Measurements from ENCODE around the gene ARHGEF7.

The ARHGEF7 gene

DNA sequence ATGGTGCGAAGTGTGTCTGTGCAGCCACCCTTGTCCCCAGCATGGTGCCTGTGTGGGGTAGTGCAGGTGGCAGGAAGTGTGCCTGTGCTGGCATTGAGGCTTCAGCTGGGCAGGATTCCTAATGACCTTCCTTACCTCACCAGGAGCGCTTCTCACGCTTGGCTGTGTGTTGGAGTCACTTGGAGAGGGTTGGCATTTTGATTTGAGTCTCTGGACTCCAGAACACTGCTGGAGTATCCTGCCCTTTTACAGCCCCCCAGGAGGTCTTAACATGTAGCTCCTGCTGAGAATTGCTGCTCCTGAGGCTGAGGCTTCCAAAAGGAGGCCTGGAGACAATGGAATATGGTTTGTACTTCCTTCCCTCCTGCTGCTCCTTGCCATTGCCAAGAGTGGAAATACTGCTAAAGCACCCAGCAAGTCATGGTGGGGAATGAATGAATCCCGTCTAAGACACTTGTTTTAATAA, 87.1 kb downstream of the ARHGEF7 start:
- Histone ChIP-seq H2AFZ (ENCODE audit: low read depth, low read length, severe bottlenecking) (no peak overlapping the region), H3K4me3 (ENCODE audit: insufficient read depth, low read length, poor library complexity, severe bottlenecking) (no peak overlapping the region), H3K4me2 (ENCODE audit: low read depth, low read length, poor library complexity, severe bottlenecking) (peak overlapping the region; percentile 53), H3K9ac (ENCODE audit: low read length) (peak overlapping the region; percentile 6; the same call in 1 of the 2 replicates), H3K79me2 (ENCODE audit: insufficient read depth, low read length) (peaks cover 68% of the 10 kb centered on the region), H3K27me3 (ENCODE audit: low read length) (no peaks in the 10 kb centered on the region), H3K9me2 (replicated peaks; ENCODE audit: insufficient read depth, low read length) (no peaks in the 10 kb centered on the region), H3F3A (ENCODE audit: insufficient read depth) (peaks cover 10% of the 10 kb centered on the region), H3K27ac (ENCODE audit: low read depth, low read length) (peak overlapping the region; percentile 67), H4K20me1 (ENCODE audit: low read depth, low read length) (no peaks in the 10 kb centered on the region), H3K36me3 (ENCODE audit: low read length) (no peaks in the 10 kb centered on the region), H3K9me3 (ENCODE audit: insufficient read depth, low read length) (no peaks in the 10 kb centered on the region)
- TF ChIP-seq EZH2phosphoT487 (conservative IDR thresholded peaks at IDR 0.05; ENCODE audit: low read length) = no peak
- TF ChIP-seq, protein P1, sequence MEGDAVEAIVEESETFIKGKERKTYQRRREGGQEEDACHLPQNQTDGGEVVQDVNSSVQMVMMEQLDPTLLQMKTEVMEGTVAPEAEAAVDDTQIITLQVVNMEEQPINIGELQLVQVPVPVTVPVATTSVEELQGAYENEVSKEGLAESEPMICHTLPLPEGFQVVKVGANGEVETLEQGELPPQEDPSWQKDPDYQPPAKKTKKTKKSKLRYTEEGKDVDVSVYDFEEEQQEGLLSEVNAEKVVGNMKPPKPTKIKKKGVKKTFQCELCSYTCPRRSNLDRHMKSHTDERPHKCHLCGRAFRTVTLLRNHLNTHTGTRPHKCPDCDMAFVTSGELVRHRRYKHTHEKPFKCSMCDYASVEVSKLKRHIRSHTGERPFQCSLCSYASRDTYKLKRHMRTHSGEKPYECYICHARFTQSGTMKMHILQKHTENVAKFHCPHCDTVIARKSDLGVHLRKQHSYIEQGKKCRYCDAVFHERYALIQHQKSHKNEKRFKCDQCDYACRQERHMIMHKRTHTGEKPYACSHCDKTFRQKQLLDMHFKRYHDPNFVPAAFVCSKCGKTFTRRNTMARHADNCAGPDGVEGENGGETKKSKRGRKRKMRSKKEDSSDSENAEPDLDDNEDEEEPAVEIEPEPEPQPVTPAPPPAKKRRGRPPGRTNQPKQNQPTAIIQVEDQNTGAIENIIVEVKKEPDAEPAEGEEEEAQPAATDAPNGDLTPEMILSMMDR (IDR thresholded peaks at IDR 0.05; ENCODE audit: insufficient read depth, low read length, poor library complexity, severe bottlenecking) = no peak

DNA sequence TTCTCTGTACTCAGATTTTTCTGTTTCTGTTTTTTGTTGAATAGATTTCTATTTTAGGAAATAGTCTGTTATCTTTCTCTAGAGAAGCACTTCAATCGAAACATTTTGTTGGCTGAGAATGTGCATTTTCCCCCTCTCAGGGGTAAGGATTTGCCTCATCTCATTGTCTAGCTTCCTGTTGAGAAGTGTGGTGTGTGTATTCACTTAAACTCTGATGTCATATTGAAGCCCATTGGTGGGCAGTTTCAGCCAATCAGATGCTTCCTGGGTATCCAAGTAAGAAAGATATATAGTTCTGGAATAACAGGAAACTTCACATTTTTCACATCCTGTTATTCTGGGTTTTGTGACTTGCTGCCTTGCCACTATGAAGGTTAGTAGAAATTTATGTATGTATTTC, 87.6 kb downstream of the ARHGEF7 start:
- Histone ChIP-seq H3K27me3 (ENCODE audit: low read length) (no peaks in the 10 kb centered on the region), H3K4me2 (ENCODE audit: low read depth, low read length, poor library complexity, severe bottlenecking) (peak overlapping the region; percentile 53), H3K9ac (ENCODE audit: low read length) (peak overlapping the region; percentile 38; the same call in 1 of the 2 replicates), H3F3A (ENCODE audit: insufficient read depth) (peaks cover 10% of the 10 kb centered on the region), H3K9me2 (replicated peaks; ENCODE audit: insufficient read depth, low read length) (no peaks in the 10 kb centered on the region), H3K9me3 (ENCODE audit: insufficient read depth, low read length) (no peaks in the 10 kb centered on the region), H3K79me2 (ENCODE audit: insufficient read depth, low read length) (peaks cover 71% of the 10 kb centered on the region), H2AFZ (ENCODE audit: low read depth, low read length, severe bottlenecking) (no peak overlapping the region), H3K4me3 (ENCODE audit: insufficient read depth, low read length, poor library complexity, severe bottlenecking) (peak overlapping the region; percentile 28), H3K27ac (ENCODE audit: low read depth, low read length) (peak overlapping the region; percentile 67), H4K20me1 (ENCODE audit: low read depth, low read length) (no peaks in the 10 kb centered on the region), H3K36me3 (ENCODE audit: low read length) (no peaks in the 10 kb centered on the region)
- TF ChIP-seq, protein P1 (IDR thresholded peaks at IDR 0.05; ENCODE audit: insufficient read depth, low read length, poor library complexity, severe bottlenecking) = no peak
- TF ChIP-seq EZH2phosphoT487 (conservative IDR thresholded peaks at IDR 0.05; ENCODE audit: low read length) = no peak

DNA sequence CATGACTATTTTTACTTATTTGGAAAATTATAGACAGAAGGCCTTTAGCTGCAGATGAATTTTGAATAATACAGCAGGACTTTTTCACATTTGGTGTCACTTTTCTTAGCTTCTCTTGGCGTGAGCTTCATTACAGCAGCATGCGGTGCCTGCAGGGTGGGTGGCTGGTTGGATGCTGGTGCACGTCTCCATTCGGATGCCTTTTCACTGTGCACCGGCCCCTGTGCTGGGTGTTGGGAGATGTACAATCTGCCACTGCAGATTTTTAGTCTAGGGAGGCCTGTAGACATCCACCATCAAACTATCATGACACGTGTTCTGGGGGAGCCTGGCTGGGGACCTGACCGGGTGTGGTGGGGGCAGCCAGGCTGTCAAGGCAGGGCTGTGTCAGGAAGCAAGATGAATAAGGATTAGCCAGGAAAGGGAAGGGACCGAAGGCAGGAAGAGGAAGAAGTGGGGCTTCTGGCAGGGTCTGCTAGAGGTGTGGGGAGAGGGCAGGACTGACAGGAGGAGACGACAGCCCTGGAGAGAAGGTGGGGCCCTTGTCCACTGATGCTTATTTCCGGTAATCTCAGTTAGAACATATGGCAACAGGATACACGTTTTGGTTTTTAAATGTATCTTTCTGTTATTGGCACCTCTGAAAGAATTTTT, 88.8 kb downstream of the ARHGEF7 start:
- H2AFZ ChIP-seq (ENCODE audit: low read depth, low read length, severe bottlenecking) = no peak overlapping the region

More for the DNA sequence above, 88.8 kb downstream of the ARHGEF7 start:
- H3K9ac ChIP-seq (ENCODE audit: low read length) = peak overlapping the region; percentile 38
- H3K4me2 ChIP-seq (ENCODE audit: low read depth, low read length, poor library complexity, severe bottlenecking) = peak overlapping the region; percentile 53
- no peaks in the 10 kb centered on the region for H3K9me3 ChIP-seq (ENCODE audit: insufficient read depth, low read length)
- TF ChIP-seq EZH2phosphoT487 (conservative IDR thresholded peaks at IDR 0.05; ENCODE audit: low read length) = no peak
- TF ChIP-seq, protein P1 (IDR thresholded peaks at IDR 0.05; ENCODE audit: insufficient read depth, low read length, poor library complexity, severe bottlenecking) = no peak
- no peaks in the 10 kb centered on the region for H3K36me3 ChIP-seq (ENCODE audit: low read length)
- H3K79me2 ChIP-seq (ENCODE audit: insufficient read depth, low read length) = peaks cover 80% of the 10 kb centered on the region
- H3K27ac ChIP-seq (ENCODE audit: low read depth, low read length) = peak overlapping the region; percentile 67
- peaks cover 10% of the 10 kb centered on the region for H3F3A ChIP-seq (ENCODE audit: insufficient read depth)
- no peaks in the 10 kb centered on the region for H3K9me2 ChIP-seq (replicated peaks; ENCODE audit: insufficient read depth, low read length)
- H3K4me3 ChIP-seq (ENCODE audit: insufficient read depth, low read length, poor library complexity, severe bottlenecking) = peak overlapping the region; percentile 28
- H3K27me3 ChIP-seq (ENCODE audit: low read length) = no peaks in the 10 kb centered on the region
- H4K20me1 ChIP-seq (ENCODE audit: low read depth, low read length) = no peaks in the 10 kb centered on the region

Measured in SU-DHL-6 (cell line).